Stimulated activated CD8-positive, alpha-beta memory T cell treated with anti-CD3 and anti-CD28 coated beads, Interleukin-15, amount 100 ng/mL, for 24 hours (primary cell): Measurements from ENCODE around the gene ISG15.
"Not testable (repeated sequence)": the region's sequence is repeated elsewhere in the genome, so short reads cannot be mapped to it uniquely, and the experiment has no call there.

Source experiments
- DNase-seq: peaks from one replicate; pipeline ENCODE4 v3.0.0-alpha.2; 2020; ENCODE audit warnings: low read depth

The ISG15 gene

GRCh38 chr1:1030867-1031658 lies 17.8 kb downstream of the ISG15 start:
- not testable (repeated sequence) for DNase-seq

DNA sequence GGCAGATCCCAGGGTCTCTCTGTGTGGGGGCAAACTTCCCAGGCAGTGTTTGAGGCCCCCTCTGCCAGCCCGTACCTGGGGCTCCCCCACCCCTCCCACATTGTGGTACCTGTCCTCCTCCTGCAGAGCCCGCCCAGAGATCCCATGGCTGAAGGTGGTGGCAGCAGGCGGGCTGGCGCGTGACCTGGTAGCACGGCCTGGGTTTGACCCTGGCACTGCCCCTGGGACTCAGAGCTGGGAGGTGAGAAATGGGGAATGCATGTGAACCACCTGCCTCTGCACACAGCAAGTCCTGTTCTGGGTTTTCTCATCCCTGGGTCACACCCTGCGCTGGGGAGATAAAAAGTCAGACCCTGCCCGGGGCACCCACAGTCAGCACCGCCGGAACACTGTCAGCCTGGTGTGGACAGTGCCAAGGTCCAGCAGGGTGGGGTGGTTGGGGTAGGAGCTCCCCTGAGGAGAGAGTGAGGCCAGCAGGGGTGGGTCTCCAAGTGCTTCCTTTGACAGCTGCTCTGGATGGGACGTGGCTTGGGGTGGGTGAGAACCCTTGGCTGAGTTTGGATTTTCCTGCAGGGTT lies 18.4 kb downstream of the ISG15 start:
- no peak for DNase-seq

DNA sequence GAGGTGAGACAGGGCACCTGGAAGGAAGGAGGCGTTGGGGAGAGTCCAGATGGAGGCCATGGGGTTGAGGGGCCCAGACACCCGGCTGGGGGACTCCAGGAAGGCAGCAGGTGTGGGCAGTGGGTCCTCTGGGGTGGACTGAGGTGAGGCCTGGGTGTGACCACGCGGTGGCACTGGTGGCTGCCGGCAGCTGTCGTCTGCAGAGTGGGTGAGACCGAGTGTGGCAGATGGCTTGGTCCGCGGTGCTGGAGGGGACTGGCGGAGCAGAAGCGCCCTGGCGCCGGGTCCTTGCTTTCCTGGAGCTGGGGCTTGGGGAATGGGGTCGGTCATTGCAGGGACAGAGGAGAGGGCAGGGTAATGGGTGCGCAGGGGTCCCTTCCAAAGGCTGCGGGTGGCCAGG lies 19.1 kb downstream of the ISG15 start:
- DNase-seq = no peak

DNA sequence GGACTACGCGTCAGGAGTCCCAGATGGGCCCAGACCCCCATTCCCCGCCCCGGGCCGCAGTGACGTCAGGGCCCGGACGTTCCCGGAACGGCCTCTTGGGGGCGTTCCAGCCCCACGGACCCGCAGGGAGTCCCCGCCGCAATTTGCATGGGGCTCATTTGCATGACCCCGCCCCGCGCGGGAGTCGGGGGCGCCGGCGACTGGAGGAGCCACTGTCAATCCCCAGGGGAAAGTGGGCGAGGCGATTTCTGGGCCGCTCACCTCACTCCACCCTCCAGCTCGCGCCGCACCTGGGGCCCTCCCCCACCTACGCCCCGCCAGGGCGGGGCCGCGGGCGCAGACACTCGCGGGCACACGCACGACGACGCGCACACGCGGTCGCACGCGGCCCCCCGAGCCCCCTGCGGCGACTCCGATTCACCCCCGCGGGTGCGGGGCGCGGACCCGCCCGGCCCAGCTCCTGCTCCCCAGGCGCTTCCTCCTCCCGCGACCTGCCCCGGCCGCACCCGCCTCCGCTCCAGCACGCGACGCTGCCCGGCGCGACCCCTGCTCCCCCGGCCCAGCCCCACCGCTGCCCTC lies 19.8 kb downstream of the ISG15 start:
- peak; percentile 67 for DNase-seq

DNA sequence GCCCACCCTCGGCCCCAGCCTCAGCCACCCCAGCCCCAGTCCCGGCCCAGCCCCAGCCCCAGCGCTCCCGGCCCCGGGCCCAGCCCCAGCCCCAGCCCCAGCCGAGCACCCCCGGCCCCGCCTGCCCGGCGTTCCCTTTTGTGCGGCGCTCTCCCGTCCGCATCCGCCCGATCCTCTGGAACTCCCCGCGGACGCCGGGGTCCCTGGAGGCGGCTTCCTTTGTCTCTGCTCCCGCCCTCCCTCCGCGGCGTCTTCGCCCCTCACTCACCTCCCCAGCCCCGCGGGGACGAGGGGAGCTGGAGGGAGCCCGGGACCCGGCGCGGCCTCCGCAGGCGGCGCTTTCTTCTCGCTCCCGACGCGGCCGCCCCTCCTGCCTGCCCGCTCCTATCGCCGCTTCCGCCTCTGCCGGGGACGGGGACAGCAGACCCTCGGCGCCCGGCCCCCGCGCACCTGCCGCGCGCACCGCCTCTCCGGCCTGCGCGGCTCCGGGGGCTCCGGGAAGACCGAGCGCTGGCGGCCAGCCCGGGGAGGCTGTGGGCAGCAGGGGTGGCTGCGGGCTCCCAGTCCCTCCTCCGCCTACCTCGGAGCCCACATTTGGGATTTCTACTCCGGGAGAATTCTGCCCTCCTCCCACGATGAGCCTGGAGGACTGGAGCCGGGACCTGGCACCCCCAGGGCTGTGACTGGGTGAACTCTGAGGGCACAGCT lies 20.6 kb downstream of the ISG15 start:
- no peak for DNase-seq

DNA sequence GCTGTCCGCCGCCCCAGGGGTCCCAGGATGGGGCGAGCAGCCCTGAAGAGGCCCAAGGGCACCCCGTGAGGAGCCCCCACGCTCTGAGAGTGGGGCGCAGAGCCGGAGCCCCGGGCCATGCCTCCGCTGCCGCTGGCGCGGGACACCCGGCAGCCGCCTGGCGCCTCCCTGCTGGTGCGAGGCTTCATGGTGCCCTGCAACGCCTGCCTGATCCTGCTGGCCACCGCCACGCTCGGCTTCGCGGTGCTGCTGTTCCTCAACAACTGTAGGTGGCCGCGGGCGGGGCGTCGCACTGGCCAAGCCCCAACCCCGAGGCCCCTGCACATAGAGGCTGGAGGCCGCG lies 21.1 kb downstream of the ISG15 start:
- DNase-seq = no peak

- no peak for DNase-seq
Measured at GRCh38 chr1:1035291-1035943, 22.1 kb downstream of the ISG15 start.

GRCh38 chr1:1037366-1038327 lies 24.4 kb downstream of the ISG15 start:
- no peak for DNase-seq

- no peak for DNase-seq
Measured at GRCh38 chr1:1038694-1039093, 25.4 kb downstream of the ISG15 start.

- DNase-seq = no peak
Measured at GRCh38 chr1:1039145-1039910, 26.0 kb downstream of the ISG15 start.

DNA sequence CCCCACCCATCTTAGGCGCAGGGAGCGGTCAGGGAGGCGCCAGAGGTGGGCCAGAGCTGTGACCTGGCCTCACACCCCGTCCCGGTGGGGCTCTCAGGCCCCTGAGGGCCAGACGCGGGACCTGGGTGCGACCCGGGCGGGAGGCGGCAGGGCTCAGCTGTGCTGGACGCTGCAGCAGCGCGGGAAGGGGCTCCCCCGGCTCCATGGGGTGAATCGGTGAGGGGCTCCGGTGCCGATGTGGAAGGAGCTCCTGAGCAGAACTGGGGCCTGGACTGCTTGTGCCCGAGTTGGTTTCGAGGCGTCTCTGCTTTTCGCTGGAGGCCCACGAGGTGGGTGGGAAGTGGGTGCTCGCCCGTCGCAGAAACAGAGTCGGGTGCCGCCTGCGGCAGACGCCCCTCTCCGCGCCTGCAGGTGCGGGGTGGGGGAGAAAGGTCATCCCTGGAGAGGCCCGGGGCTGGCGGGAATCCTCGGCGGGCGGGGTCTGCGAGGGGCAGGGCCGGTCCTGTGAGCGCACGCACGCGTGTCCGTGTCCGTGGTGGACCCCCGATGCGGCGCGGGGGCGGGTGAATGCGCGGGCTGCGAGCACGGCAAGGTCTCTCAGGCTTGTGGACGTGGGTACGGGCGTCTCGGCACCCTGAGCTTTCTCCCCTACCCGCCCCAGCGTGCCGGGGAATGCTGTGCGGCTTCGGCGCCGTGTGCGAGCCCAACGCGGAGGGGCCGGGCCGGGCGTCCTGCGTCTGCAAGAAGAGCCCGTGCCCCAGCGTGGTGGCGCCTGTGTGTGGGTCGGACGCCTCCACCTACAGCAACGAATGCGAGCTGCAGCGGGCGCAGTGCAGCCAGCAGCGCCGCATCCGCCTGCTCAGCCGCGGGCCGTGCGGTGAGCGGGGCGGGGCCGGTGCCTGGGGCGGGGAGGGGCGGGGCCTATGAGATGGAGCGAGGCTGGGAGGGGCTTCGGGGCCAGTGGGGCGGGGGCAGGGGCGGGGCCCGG lies 27.0 kb downstream of the ISG15 start:
- peak; percentile 35 for DNase-seq

DNA sequence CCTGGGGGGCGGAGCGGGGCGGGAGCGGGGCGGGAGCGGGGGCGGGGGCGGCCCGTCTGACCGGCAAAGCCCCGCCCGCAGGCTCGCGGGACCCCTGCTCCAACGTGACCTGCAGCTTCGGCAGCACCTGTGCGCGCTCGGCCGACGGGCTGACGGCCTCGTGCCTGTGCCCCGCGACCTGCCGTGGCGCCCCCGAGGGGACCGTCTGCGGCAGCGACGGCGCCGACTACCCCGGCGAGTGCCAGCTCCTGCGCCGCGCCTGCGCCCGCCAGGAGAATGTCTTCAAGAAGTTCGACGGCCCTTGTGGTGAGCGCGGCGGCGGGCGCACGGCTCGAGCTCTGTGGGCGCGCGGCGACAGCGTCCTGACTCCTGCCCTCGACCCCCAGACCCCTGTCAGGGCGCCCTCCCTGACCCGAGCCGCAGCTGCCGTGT lies 27.8 kb downstream of the ISG15 start:
- no peak for DNase-seq

GRCh38 chr1:1041873-1042272 lies 28.6 kb downstream of the ISG15 start:
- no peak for DNase-seq

GRCh38 chr1:1042835-1043234 lies 29.5 kb downstream of the ISG15 start:
- DNase-seq = no peak

DNA sequence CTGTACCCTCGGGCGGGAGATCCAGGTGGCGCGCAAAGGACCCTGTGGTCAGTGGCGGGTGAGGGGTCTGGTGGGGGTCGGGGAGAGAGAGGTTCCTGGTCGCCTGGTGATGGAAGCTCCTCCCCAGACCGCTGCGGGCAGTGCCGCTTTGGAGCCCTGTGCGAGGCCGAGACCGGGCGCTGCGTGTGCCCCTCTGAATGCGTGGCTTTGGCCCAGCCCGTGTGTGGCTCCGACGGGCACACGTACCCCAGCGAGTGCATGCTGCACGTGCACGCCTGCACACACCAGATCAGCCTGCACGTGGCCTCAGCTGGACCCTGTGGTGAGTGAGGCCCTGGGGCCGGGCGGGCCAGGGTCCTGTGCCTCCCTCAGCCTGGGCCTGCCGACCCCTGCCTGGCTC lies 30.1 kb downstream of the ISG15 start:
- DNase-seq = no peak

GRCh38 chr1:1043921-1044320 lies 30.6 kb downstream of the ISG15 start:
- DNase-seq = no peak

DNA sequence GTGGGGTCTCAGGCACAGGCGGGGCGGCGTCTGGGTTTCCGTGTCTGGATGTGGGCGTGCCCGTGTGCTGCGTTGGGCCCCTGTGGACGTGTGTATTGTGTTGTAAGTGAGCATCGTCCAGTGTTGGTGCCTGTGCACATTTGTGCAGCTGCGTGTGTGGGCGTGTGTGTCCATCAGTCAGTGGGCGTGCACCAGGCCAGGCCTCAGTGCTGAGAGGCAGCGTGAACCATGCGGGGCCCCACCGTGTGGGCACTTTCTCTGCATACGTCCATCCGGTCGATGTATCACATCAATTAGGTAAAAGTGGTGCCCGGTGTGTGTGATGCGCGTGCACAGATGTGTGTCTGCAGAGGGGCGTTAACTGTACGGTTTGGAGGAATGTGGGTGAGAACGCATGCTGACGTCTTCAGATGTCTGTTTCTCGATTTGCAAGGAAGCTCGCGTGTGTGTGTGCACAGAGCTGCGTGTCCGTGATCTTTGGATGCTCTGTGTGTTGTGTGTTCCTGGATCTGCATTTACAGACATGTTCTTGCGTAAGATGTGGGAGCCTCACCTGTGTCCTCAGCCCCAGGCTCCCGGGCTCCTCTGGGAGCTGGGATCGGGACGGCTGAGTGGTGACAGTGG lies 31.3 kb downstream of the ISG15 start:
- DNase-seq = no peak

DNA sequence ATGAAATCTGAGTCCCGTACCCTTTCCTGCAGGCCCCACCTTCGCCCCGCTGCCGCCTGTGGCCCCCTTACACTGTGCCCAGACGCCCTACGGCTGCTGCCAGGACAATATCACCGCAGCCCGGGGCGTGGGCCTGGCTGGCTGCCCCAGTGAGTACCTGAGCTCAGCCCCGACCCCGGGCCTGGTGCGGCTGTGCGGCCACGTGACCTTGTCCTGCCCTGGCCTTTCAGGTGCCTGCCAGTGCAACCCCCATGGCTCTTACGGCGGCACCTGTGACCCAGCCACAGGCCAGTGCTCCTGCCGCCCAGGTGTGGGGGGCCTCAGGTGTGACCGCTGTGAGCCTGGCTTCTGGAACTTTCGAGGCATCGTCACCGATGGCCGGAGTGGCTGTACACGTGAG lies 31.8 kb downstream of the ISG15 start:
- DNase-seq = no peak

DNA sequence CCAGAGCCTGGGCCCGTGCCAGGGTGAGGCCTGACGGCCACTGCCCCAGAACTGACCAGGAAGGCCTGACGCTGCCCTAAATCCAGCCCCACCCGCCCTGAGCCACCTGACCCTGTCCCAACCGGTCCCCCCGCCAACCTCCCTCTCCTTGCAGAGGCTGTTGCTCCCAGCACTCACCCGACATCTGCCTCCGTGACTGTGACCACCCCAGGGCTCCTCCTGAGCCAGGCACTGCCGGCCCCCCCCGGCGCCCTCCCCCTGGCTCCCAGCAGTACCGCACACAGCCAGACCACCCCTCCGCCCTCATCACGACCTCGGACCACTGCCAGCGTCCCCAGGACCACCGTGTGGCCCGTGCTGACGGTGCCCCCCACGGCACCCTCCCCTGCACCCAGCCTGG lies 32.9 kb downstream of the ISG15 start:
- DNase-seq = no peak
